ENCODE data around the gene MAGEA4.

MAGEA4 gene

GRCh38 chrX:151889421-151889820, 23.3 kb upstream of the MAGEA4 start:
- Histone ChIP-seq H3K79me2 (ENCODE audit: insufficient read depth, low read depth) (no peaks in the 10 kb centered on the region), H4K20me1 (ENCODE audit: insufficient read depth) (no peaks in the 10 kb centered on the region), H3K36me3 (ENCODE audit: insufficient read depth) (no peaks in the 10 kb centered on the region), H2AFZ (ENCODE audit: low read depth) (no peak overlapping the region), H3K9ac (no peak overlapping the region), H3K4me1 (ENCODE audit: low read depth, poor library complexity, severe bottlenecking) (no peaks in the 10 kb centered on the region), H3K4me3 (IDR thresholded peaks at IDR 0.05; ENCODE audit: insufficient read depth, low read depth, low read length) (no peak overlapping the region), H3K27me3 (ENCODE audit: insufficient read depth, low read depth) (no peaks in the 10 kb centered on the region), H3K4me2 (no peak overlapping the region), H3K27ac (no peak overlapping the region)
- no peak for TF ChIP-seq CTCF (conservative IDR thresholded peaks at IDR 0.05; ENCODE audit: low read depth, low read length)

- Histone ChIP-seq H3K4me2 (no peak overlapping the region), H3K79me2 (ENCODE audit: insufficient read depth, low read depth) (no peaks in the 10 kb centered on the region), H4K20me1 (ENCODE audit: insufficient read depth) (no peaks in the 10 kb centered on the region), H3K27me3 (ENCODE audit: insufficient read depth, low read depth) (no peaks in the 10 kb centered on the region), H3K9ac (no peak overlapping the region), H3K36me3 (ENCODE audit: insufficient read depth) (no peaks in the 10 kb centered on the region), H2AFZ (ENCODE audit: low read depth) (no peak overlapping the region), H3K27ac (no peak overlapping the region), H3K4me1 (ENCODE audit: low read depth, poor library complexity, severe bottlenecking) (no peaks in the 10 kb centered on the region), H3K4me3 (IDR thresholded peaks at IDR 0.05; ENCODE audit: insufficient read depth, low read depth, low read length) (no peak overlapping the region)
- no peak for TF ChIP-seq CTCF (conservative IDR thresholded peaks at IDR 0.05; ENCODE audit: low read depth, low read length)
These were observed 15.8 kb upstream of the MAGEA4 start for GRCh38 chrX:151896734-151897474.

- no peaks in the 10 kb centered on the region for H3K4me1 ChIP-seq (ENCODE audit: low read depth, poor library complexity, severe bottlenecking)
- no peak overlapping the region for H3K27ac ChIP-seq
- H3K79me2 ChIP-seq (ENCODE audit: insufficient read depth, low read depth) = no peaks in the 10 kb centered on the region
- no peaks in the 10 kb centered on the region for H3K36me3 ChIP-seq (ENCODE audit: insufficient read depth)
- no peak overlapping the region for H3K4me3 ChIP-seq (IDR thresholded peaks at IDR 0.05; ENCODE audit: insufficient read depth, low read depth, low read length)
- TF ChIP-seq CTCF (conservative IDR thresholded peaks at IDR 0.05; ENCODE audit: low read depth, low read length) = no peak
- H2AFZ ChIP-seq (ENCODE audit: low read depth) = no peak overlapping the region
- no peaks in the 10 kb centered on the region for H3K27me3 ChIP-seq (ENCODE audit: insufficient read depth, low read depth)
- no peak overlapping the region for H3K4me2 ChIP-seq
- no peak overlapping the region for H3K9ac ChIP-seq
- H4K20me1 ChIP-seq (ENCODE audit: insufficient read depth) = no peaks in the 10 kb centered on the region
These were observed 13.1 kb upstream of the MAGEA4 start for GRCh38 chrX:151899622-151900021.

GRCh38 chrX:151901826-151902225, 10.9 kb upstream of the MAGEA4 start:
- no peak overlapping the region for H3K4me2 ChIP-seq
- TF ChIP-seq CTCF (conservative IDR thresholded peaks at IDR 0.05; ENCODE audit: low read depth, low read length) = no peak
- no peaks in the 10 kb centered on the region for H3K27me3 ChIP-seq (ENCODE audit: insufficient read depth, low read depth)
- no peak overlapping the region for H3K4me3 ChIP-seq (IDR thresholded peaks at IDR 0.05; ENCODE audit: insufficient read depth, low read depth, low read length)
- H2AFZ ChIP-seq (ENCODE audit: low read depth) = no peak overlapping the region
- H3K9ac ChIP-seq = no peak overlapping the region
- no peaks in the 10 kb centered on the region for H4K20me1 ChIP-seq (ENCODE audit: insufficient read depth)
- H3K79me2 ChIP-seq (ENCODE audit: insufficient read depth, low read depth) = no peaks in the 10 kb centered on the region
- H3K36me3 ChIP-seq (ENCODE audit: insufficient read depth) = no peaks in the 10 kb centered on the region
- H3K27ac ChIP-seq = no peak overlapping the region
- no peaks in the 10 kb centered on the region for H3K4me1 ChIP-seq (ENCODE audit: low read depth, poor library complexity, severe bottlenecking)
